ENCODE results near the gene FGFR3.

FGFR3 gene

DNA sequence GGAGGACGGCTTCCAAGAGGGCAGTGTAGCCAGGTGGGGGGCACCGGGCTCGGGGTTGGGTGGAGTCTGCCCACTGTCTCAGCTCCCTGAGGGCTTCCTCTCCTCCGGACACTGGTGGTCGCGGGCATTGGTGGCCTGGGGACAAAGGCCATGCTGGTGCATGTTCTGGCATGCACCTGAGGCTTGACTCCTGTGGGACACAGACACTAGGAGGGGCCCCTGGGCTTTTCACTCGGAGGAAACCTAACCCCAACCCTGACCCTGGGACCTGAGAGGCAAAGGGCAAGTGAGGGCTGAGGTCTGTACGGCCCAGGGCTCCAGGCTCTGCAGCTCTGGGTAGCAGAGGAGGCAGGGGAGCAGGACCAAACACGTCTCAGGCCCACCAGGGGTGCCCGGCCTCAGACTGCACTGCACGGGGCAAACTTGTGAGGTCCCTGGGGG is 22.3 kb upstream of the FGFR3 start:
- DNase-seq = no peak

DNA sequence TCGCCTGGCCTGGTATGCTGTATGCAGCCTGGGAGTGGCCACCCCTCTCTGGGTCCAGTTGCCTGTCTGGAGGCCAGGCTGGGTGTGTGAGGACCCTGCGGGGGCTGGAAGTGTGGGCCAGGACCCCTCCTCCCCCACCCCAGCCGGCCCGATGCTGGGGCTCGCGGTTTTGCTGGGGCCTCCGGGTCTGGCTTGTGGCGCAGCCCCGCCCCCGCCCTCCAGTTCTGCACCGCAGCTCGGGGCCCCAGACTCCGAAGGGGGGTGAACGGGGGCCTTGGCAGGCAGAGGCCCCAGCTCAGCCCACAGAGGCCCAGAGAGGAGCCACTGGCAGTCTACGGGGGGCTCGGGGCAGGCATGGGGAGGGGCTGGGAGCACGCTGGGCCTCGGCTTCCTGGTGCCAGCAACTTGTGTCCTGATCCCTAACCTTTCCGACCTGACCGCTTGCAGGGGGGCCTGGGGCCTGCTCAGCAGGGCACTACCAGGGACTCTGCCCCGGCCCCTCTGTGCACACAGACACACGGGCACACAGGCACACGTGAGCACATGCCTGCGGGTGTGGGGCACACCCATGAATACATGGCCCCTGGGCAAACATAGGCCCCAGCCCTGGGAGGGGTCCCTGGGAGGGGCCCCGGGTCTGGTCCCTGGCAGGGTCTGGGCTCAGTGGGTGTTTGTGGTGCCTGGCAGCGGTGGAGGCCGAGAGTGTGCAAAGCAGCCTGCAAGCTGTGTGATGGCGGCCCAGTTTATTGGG is 21.4 kb upstream of the FGFR3 start:
- no peak for DNase-seq

DNA sequence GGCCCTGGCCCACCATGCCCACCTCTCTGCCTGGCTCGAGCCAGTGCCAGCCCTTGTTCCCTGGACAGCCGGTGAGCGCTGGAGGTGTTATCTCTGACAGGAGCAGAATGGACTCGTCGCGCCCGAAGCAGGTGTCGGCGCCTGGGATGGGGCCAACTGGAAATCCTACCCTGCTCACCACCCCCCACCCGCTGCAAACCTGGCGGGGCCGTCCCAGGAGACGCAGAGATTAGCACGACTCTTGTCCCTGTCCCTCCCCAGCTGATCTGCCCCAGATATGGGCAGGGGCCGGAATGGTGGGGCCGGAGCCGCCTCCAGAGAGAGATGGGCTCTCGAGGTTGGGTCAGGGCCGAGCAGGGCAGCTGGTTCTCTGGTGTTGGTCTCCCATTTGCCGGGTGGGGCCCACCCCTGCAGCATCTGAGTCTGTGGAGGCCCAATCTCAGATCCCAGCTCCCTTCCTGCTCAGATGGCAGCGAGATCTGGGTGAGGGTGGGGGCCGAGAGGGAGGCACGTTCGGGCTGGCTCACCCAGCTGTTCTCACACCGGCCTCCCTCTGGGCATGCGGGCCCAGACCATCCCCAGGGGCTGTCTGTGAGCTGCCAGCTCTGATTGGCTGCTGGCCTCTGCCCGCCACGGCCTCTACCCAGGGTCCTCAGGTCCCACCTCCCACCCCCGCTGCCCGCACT is 20.1 kb upstream of the FGFR3 start:
- no peak for DNase-seq

- DNase-seq = no peak
Observed at GRCh38 chr4:1773754-1774153, 19.3 kb upstream of the FGFR3 start.

GRCh38 chr4:1775731-1776500 is 17.2 kb upstream of the FGFR3 start:
- DNase-seq = no peak

DNA sequence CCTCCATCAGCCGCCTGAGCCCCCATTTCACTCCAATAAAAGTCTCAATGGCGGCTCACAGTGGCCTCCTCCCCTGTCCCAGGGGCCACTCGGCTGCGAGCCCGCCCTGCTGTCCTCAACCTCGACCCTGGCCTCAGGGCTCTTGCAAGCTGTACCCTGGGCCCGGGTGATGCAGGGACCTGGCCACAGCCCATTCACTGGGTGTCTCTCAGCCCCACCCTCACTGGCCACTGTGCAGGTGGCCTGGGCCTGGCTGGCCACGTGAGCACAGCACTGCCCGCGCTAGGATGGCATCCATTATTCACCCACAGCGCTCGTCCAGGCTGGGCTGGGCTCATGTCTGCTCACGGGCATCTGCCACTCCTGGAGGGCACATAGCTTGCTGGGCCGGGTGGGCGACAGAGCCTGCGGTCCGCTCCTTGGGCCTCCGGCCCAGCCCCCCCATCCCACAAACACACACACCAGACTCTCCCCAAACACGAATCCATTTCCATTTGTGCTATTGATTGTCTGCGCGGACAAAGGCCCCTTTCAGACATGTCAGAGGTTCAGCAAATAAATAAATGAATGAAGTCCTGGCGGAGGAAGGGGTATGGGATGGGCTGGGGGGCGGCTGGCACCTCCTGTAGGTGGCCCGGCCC is 16.5 kb upstream of the FGFR3 start:
- DNase-seq = no peak

DNA sequence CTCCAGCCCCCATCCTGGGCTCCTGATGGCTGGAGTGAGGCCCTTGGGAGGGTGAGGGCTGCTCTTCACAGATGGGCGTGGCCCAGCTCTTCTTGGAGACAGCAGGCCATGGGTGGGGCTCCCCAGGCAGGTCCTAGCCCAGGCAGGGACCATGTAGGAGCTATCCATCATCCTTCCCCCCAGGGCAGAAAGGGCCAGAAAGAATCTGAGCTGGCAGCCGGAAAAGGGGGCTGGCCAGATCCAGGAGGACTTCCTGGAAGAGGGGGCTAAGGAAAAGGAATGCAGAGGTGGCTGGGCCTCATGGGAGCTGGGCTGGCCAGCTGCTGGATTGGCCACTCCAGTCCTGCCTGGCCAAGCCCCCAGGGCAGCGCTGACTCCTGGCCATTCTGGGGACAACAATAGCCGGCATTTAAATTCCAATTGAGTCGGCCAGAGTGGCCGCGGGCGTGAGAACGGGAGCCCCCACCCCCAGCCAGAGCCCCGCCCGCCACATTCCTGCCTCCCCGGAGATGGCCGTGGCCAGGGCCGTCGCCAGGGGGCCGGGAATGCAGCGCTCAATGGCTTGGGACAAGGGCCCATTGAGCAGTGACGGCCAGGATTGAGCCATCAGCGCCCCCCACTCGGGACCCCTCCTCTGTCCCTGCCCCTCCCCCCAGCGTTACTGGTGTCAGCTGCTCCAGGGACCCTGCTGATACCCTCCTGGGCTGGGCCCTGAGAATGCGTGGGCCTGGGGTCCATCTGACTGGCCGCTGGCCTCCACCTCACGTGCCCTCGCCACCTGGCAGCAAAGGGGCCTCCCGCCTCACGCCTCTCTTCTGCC is 15.1 kb upstream of the FGFR3 start:
- no peak for DNase-seq

DNA sequence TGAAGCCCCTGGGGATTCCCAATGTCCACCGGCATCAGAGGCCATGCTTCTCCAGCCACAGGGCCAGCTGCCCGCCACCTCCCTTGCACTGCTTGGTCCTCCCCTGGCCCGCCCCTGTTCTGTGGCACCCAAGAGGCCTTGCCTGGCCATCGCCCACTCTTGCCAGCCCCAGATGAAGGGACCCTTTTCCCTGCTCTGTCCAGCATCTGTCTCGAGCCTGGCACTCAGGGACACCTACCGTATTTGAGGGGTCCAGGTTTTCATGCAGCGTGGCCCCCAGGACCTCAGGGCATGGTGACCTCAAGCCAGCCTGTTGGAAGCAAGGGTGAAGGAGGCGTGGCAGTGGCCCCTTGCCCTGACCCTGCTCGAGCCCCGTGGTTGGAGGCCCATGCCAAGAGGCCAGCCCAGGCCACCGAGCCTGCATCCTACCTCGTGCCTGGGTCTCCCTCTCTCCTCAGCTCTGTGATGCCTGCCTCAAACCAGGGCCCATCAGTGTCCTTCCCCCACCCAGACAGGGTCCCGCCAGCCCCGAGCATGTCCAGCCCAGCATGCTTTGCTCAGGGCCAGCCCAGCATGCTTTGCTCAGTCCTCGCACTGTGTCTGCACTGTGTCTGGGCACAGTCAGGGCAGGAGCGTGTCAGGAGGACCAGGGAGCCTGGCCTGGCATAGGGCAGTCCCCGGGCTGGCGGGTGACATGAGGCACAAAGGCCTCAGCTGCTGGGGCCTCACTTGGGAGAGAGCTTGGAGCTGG is 14.3 kb upstream of the FGFR3 start:
- no peak for DNase-seq

GRCh38 chr4:1779588-1780382 is 13.3 kb upstream of the FGFR3 start:
- DNase-seq = no peak

DNA sequence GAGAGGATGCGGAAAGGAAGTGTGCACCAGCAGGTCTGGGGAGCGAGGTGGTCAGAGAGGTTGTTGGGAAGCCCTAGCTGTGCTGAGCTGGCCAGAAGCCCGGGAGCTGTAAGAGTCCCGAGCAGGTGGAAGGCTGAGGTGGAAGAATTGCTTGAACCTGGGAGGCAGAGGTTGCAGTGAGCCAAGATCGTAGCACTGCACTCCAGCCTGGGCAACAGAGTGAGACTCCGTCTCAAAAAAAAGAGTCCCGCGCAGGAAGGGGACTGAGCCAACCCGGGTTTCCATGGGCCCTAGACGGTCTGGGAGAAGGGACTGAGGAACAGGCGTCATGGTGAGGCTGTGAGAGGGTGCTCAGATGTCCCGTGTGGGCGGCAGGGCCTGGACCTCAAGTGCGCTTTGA is 12.7 kb upstream of the FGFR3 start:
- DNase-seq = no peak

- DNase-seq = no peak
Observed at GRCh38 chr4:1783015-1783414, 10.1 kb upstream of the FGFR3 start.

GRCh38 chr4:1783970-1784369 is 9.1 kb upstream of the FGFR3 start:
- DNase-seq = no peak

- DNase-seq = no peak
Observed at GRCh38 chr4:1784395-1784788, 8.7 kb upstream of the FGFR3 start.

DNA sequence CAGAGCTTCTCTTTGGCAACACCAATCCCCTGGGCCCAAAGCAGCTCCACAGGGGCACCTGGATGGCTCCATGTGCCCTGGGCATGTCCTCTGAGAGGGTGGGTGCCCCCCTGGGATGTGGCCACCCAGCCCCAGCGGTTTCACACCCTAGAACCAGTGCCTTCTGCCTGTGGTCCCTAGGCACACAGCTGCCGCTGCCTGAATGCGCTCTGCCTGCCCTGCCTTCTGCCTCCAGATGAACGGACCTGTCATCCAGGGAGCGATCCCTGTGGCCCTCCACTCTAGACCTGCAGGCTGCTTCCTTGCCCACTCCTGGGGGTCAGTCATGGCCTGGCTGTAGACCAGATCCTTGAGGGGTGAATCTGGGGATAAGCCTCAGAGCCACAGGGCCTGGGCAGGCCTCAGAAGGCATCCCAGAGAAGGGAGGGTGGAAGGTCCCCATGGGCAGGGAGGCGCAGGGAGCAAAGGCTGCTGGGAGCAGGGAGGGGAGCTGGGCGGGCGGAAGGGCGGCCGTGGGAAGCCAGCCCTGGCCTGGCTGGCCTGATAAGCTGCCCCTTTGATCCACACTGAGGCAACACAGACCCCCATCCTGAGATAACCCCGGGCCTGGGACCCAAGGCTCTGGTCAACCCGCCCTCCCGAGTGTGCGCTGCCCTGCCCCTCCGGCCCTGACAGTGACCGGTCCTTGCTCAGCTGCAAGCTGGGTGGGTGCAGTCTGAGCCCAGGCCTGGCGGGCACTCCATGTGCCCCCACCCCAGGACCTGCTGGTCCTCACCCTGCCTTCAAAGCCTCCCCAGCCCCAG is 8.1 kb upstream of the FGFR3 start:
- no peak for DNase-seq

DNA sequence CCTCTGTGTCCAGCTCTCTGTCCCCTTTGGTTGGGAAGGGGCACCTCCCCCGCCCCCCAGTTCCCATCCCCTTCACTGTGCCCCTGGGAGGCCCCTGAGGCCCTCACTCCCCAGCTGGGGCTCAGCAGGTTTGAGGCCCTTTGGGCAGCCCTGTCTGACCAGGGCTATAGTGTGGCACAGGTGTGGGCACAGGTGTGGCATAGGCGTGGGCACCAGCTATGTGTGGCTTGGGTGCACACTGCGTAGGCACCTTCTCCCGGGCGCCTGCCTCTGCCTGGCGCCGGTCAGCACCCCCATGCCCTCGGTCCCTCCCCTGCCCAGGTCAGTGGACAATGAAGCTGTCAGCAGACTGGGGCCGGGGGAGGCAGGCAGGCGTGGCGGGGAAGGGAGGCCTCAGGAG is 7.5 kb upstream of the FGFR3 start:
- DNase-seq = no peak

DNA sequence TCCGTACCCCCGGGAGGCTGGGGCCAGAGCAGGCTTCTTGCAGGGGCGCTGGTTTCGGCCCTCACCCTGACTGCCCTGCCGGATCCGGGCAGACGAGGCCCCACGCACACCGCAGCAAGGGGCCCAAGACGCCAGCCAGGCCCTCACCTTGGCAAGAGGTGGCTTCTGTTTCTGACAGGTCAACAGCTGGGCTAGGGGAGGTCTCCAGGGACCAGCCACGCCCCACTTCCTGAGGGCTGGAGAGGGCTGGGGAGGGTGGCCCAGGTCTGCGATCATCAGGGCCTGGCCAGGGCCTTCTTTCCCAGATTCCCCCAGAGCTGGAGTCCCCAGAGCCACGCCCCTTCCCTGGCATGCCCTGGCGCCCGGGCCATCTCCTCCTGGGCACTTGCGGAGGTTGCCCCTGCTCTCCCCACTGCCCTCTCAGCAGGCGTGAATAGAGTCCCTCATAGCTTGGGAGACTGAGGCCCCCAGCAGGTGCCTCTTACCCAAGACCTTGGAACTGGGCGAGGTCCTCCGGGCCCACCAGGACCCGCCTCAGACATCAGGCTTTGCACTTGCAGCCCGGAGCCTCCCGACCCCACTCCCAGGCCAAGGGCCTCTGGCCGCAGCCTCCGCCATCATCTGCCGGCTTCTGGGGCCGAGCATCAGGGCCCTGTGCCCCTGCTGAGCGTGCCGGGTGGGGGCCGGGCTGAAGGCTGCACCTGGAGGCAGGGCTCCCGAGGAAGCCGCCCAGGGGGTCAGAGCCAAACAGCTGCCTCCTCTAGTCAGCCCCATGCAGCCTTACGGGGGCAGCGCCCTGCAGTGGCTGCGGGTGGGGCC is 6.3 kb upstream of the FGFR3 start:
- no peak for DNase-seq

- DNase-seq = no peak
Observed at GRCh38 chr4:1787411-1788077, 5.5 kb upstream of the FGFR3 start.

GRCh38 chr4:1788254-1788973 is 4.7 kb upstream of the FGFR3 start:
- no peak for DNase-seq
